ENCODE results near the gene PLCB4. TPM values are rescaled to one million over a fixed set of nuclear protein-coding genes. Genes with fewer than 3 reads are reported as not detected.

Gene PLCB4
- total RNA-seq, 6 experiments from 2014 or later, result 71.8 to 95.7 (median 79.1) TPM

- peak overlapping the region; percentile 80 for H3K27ac Mint-ChIP-seq
Measured at GRCh38 chr20:9474835-9475415, 406.0 kb downstream of the PLCB4 start.

GRCh38 chr20:9475456-9475855 is 406.6 kb downstream of the PLCB4 start:
- H3K4me3 Mint-ChIP-seq, result no peak overlapping the region
- H3K9me3 Mint-ChIP-seq, result no peaks in the 10 kb centered on the region
- H3K27me3 Mint-ChIP-seq (ENCODE audit: insufficient read depth), result peaks cover 3% of the 10 kb centered on the region
- H3K27ac Mint-ChIP-seq, result peak overlapping the region; percentile 80; the same call in 1 of the 2 replicates
- H3K4me1 Mint-ChIP-seq (ENCODE audit: low read depth), result peaks cover 21% of the 10 kb centered on the region
- no peak for DNase-seq
- peaks cover 36% of the 10 kb centered on the region for H3K36me3 Mint-ChIP-seq (ENCODE audit: low read depth)
- no peak for TF ChIP-seq CTCF (IDR thresholded peaks at IDR 0.05)

More at GRCh38 chr20:9474835-9475415, 406.0 kb downstream of the PLCB4 start:
- H3K4me3 Mint-ChIP-seq, result no peak overlapping the region
- peaks cover 36% of the 10 kb centered on the region for H3K36me3 Mint-ChIP-seq (ENCODE audit: low read depth)
- peaks cover 3% of the 10 kb centered on the region for H3K27me3 Mint-ChIP-seq (ENCODE audit: insufficient read depth)
- no peak for TF ChIP-seq CTCF (IDR thresholded peaks at IDR 0.05)
- H3K9me3 Mint-ChIP-seq, result no peaks in the 10 kb centered on the region
- H3K4me1 Mint-ChIP-seq (ENCODE audit: low read depth), result peaks cover 21% of the 10 kb centered on the region
- no peak for DNase-seq

GRCh38 chr20:9476174-9476573 is 407.3 kb downstream of the PLCB4 start:
- Mint-ChIP-seq H3K4me3 (no peak overlapping the region; the same call in 1 of the 2 replicates), H3K36me3 (ENCODE audit: low read depth) (peaks cover 42% of the 10 kb centered on the region)

GRCh38 chr20:9476637-9477036 is 407.8 kb downstream of the PLCB4 start:
- H3K27ac Mint-ChIP-seq, result no peak overlapping the region
- H3K4me3 Mint-ChIP-seq, result no peak overlapping the region; the same call in 1 of the 2 replicates
- no peaks in the 10 kb centered on the region for H3K9me3 Mint-ChIP-seq
- no peak for DNase-seq
- H3K4me1 Mint-ChIP-seq (ENCODE audit: low read depth), result peaks cover 21% of the 10 kb centered on the region
- peaks cover 42% of the 10 kb centered on the region for H3K36me3 Mint-ChIP-seq (ENCODE audit: low read depth)
- TF ChIP-seq CTCF (IDR thresholded peaks at IDR 0.05), result no peak
- H3K27me3 Mint-ChIP-seq (ENCODE audit: insufficient read depth), result peaks cover 3% of the 10 kb centered on the region

More at GRCh38 chr20:9476174-9476573, 407.3 kb downstream of the PLCB4 start:
- no peaks in the 10 kb centered on the region for H3K9me3 Mint-ChIP-seq
- H3K27me3 Mint-ChIP-seq (ENCODE audit: insufficient read depth), result peaks cover 3% of the 10 kb centered on the region
- H3K27ac Mint-ChIP-seq, result peak overlapping the region; percentile 80
- peaks cover 21% of the 10 kb centered on the region for H3K4me1 Mint-ChIP-seq (ENCODE audit: low read depth)
- no peak for DNase-seq
- TF ChIP-seq CTCF (IDR thresholded peaks at IDR 0.05), result no peak

GRCh38 chr20:9478771-9479170 is 409.9 kb downstream of the PLCB4 start:
- no peak for TF ChIP-seq CTCF (IDR thresholded peaks at IDR 0.05)
- Mint-ChIP-seq H3K4me1 (ENCODE audit: low read depth) (peaks cover 21% of the 10 kb centered on the region), H3K9me3 (no peaks in the 10 kb centered on the region), H3K27me3 (ENCODE audit: insufficient read depth) (peaks cover under 1% of the 10 kb centered on the region), H3K36me3 (ENCODE audit: low read depth) (peaks cover 38% of the 10 kb centered on the region), H3K27ac (no peak overlapping the region), H3K4me3 (no peak overlapping the region)
- DNase-seq, result no peak

Data from HFFc6 (cell line).